Measurements from ENCODE around the gene HOMEZ. TPM values are rescaled to one million over a fixed set of nuclear protein-coding genes. Genes with fewer than 3 reads are reported as not detected.

Gene HOMEZ
- total and polyA plus RNA-seq, 2 of the 8 experiments (the other 6 are each of a cell fraction or from before 2014, with no cell fraction given), result 9.1 to 15.9 TPM

GRCh38 chr14:23306412-23307145 is 20.6 kb upstream of the HOMEZ start, which contains the start of gene BCL2L2 (continued):
- TF ChIP-seq CREB1 (IDR thresholded peaks at IDR 0.05), result peak; percentile 99
- TF ChIP-seq TBP (IDR thresholded peaks at IDR 0.05; ENCODE audit: low read depth, low read length), result peak; percentile 62
- no peak for TF ChIP-seq GABPA (IDR thresholded peaks at IDR 0.05; ENCODE audit: borderline replicate concordance, insufficient read depth, low read length)
- TF ChIP-seq BCL11A (IDR thresholded peaks at IDR 0.05; ENCODE audit: low read depth in 2 of 2, low read length in 2 of 2), result no peak
- TF ChIP-seq, protein P1, sequence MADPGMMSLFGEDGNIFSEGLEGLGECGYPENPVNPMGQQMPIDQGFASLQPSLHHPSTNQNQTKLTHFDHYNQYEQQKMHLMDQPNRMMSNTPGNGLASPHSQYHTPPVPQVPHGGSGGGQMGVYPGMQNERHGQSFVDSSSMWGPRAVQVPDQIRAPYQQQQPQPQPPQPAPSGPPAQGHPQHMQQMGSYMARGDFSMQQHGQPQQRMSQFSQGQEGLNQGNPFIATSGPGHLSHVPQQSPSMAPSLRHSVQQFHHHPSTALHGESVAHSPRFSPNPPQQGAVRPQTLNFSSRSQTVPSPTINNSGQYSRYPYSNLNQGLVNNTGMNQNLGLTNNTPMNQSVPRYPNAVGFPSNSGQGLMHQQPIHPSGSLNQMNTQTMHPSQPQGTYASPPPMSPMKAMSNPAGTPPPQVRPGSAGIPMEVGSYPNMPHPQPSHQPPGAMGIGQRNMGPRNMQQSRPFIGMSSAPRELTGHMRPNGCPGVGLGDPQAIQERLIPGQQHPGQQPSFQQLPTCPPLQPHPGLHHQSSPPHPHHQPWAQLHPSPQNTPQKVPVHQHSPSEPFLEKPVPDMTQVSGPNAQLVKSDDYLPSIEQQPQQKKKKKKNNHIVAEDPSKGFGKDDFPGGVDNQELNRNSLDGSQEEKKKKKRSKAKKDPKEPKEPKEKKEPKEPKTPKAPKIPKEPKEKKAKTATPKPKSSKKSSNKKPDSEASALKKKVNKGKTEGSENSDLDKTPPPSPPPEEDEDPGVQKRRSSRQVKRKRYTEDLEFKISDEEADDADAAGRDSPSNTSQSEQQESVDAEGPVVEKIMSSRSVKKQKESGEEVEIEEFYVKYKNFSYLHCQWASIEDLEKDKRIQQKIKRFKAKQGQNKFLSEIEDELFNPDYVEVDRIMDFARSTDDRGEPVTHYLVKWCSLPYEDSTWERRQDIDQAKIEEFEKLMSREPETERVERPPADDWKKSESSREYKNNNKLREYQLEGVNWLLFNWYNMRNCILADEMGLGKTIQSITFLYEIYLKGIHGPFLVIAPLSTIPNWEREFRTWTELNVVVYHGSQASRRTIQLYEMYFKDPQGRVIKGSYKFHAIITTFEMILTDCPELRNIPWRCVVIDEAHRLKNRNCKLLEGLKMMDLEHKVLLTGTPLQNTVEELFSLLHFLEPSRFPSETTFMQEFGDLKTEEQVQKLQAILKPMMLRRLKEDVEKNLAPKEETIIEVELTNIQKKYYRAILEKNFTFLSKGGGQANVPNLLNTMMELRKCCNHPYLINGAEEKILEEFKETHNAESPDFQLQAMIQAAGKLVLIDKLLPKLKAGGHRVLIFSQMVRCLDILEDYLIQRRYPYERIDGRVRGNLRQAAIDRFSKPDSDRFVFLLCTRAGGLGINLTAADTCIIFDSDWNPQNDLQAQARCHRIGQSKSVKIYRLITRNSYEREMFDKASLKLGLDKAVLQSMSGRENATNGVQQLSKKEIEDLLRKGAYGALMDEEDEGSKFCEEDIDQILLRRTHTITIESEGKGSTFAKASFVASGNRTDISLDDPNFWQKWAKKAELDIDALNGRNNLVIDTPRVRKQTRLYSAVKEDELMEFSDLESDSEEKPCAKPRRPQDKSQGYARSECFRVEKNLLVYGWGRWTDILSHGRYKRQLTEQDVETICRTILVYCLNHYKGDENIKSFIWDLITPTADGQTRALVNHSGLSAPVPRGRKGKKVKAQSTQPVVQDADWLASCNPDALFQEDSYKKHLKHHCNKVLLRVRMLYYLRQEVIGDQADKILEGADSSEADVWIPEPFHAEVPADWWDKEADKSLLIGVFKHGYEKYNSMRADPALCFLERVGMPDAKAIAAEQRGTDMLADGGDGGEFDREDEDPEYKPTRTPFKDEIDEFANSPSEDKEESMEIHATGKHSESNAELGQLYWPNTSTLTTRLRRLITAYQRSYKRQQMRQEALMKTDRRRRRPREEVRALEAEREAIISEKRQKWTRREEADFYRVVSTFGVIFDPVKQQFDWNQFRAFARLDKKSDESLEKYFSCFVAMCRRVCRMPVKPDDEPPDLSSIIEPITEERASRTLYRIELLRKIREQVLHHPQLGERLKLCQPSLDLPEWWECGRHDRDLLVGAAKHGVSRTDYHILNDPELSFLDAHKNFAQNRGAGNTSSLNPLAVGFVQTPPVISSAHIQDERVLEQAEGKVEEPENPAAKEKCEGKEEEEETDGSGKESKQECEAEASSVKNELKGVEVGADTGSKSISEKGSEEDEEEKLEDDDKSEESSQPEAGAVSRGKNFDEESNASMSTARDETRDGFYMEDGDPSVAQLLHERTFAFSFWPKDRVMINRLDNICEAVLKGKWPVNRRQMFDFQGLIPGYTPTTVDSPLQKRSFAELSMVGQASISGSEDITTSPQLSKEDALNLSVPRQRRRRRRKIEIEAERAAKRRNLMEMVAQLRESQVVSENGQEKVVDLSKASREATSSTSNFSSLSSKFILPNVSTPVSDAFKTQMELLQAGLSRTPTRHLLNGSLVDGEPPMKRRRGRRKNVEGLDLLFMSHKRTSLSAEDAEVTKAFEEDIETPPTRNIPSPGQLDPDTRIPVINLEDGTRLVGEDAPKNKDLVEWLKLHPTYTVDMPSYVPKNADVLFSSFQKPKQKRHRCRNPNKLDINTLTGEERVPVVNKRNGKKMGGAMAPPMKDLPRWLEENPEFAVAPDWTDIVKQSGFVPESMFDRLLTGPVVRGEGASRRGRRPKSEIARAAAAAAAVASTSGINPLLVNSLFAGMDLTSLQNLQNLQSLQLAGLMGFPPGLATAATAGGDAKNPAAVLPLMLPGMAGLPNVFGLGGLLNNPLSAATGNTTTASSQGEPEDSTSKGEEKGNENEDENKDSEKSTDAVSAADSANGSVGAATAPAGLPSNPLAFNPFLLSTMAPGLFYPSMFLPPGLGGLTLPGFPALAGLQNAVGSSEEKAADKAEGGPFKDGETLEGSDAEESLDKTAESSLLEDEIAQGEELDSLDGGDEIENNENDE (IDR thresholded peaks at IDR 0.05; ENCODE audit: insufficient replicate concordance, low read length), result no peak
- peak; percentile 48; the same call in 1 of the 2 replicates for TF ChIP-seq EGR1 (IDR thresholded peaks at IDR 0.05; ENCODE audit: borderline replicate concordance, low read depth, low read length)
- peak; percentile 85 to 91 for TF ChIP-seq POLR2A (IDR thresholded peaks at IDR 0.05; ENCODE audit: control extremely low read depth in 1 of 2, low read depth in 2 of 2, low read length in 2 of 2)
- no peak for TF ChIP-seq NANOG (IDR thresholded peaks at IDR 0.05; ENCODE audit: insufficient read depth, low read depth, low read length, poor library complexity, severe bottlenecking)
- 0 out of 4 replicates have a peak, but pooled peaks of 1 of the 2 experiments have one; percentile 9 for TF ChIP-seq RAD21 (IDR thresholded peaks at IDR 0.05 in 1 of 2, conservative IDR thresholded peaks at IDR 0.05 in 1 of 2; ENCODE audit: low read depth in 2 of 2, low read length in 2 of 2)
- TF ChIP-seq JUN (IDR thresholded peaks at IDR 0.05; ENCODE audit: low read depth, low read length), result no peak

Measured in H1 (cell line).